GM19025 (cell line): ENCODE data around the gene CALU.

Experiments used
- ATAC-seq: cut with Tn5 transposase; IDR thresholded peaks from one replicate; pipeline ENCODE4 v1.9.1; 2021; ENCODE audit warnings: mild to moderate bottlenecking, low read depth, moderate library complexity; ENCODE audit not compliant: unreplicated experiment

CALU gene

GRCh38 chr7:128781126-128781525, 42.0 kb downstream of the CALU start:
- ATAC-seq = no peak

- no peak for ATAC-seq
These were observed 42.7 kb downstream of the CALU start for GRCh38 chr7:128781851-128782250.

GRCh38 chr7:128783143-128783861, 44.1 kb downstream of the CALU start:
- ATAC-seq = no peak

GRCh38 chr7:128785738-128786137, 46.6 kb downstream of the CALU start:
- no peak for ATAC-seq

GRCh38 chr7:128788446-128789412, 49.6 kb downstream of the CALU start:
- no peak for ATAC-seq

- ATAC-seq = no peak
These were observed 51.3 kb downstream of the CALU start for GRCh38 chr7:128790315-128791041.

GRCh38 chr7:128791121-128791971, 52.2 kb downstream of the CALU start, which contains the start of gene CCDC136:
Gene CCDC136 (plus strand): TSS chr7:128791968. CDS start chr7:128792412, 444 bp downstream.
- peak; percentile 86 for ATAC-seq

- ATAC-seq = no peak
These were observed 52.8 kb downstream of the CALU start for GRCh38 chr7:128791972-128792327.

GRCh38 chr7:128792471-128793180, 53.5 kb downstream of the CALU start:
- no peak for ATAC-seq

- ATAC-seq = no peak
These were observed 54.0 kb downstream of the CALU start for GRCh38 chr7:128793181-128793547.

- no peak for ATAC-seq
These were observed 54.9 kb downstream of the CALU start for GRCh38 chr7:128794020-128794419.

- ATAC-seq = no peak
These were observed 55.3 kb downstream of the CALU start for GRCh38 chr7:128794436-128794835.

- no peak for ATAC-seq
These were observed 56.0 kb downstream of the CALU start for GRCh38 chr7:128795129-128795528.

- no peak for ATAC-seq
These were observed 57.2 kb downstream of the CALU start for GRCh38 chr7:128796327-128796726.

GRCh38 chr7:128799451-128799850, 60.3 kb downstream of the CALU start:
- no peak for ATAC-seq

GRCh38 chr7:128800567-128800966, 61.4 kb downstream of the CALU start:
- no peak for ATAC-seq

GRCh38 chr7:128801003-128801402, 61.8 kb downstream of the CALU start:
- ATAC-seq = no peak

GRCh38 chr7:128801667-128802418, 62.7 kb downstream of the CALU start:
- no peak for ATAC-seq

GRCh38 chr7:128804484-128804883, 65.3 kb downstream of the CALU start:
- no peak for ATAC-seq
